Islet of Langerhans (tissue), 1 donor: ENCODE results near the gene NCKAP5L.

ENCODE experiments used
- FAIRE-seq: peaks from one replicate; lab custom pipeline; 2011; peaks lifted over from hg19 to GRCh38; lab: Jason Lieb, UNC

Gene NCKAP5L

GRCh38 chr12:49823350-49823749, 4.9 kb downstream of the NCKAP5L start:
- FAIRE-seq = no peak

- FAIRE-seq = no peak
Measured at GRCh38 chr12:49821373-49822287, 6.6 kb downstream of the NCKAP5L start.

GRCh38 chr12:49819786-49820185, 8.4 kb downstream of the NCKAP5L start:
- no peak for FAIRE-seq

GRCh38 chr12:49818241-49818895, 9.8 kb downstream of the NCKAP5L start:
- no peak for FAIRE-seq

GRCh38 chr12:49813131-49813530, 15.1 kb downstream of the NCKAP5L start:
- no peak for FAIRE-seq

- FAIRE-seq = no peak
Measured at GRCh38 chr12:49811961-49812401, 16.2 kb downstream of the NCKAP5L start.

GRCh38 chr12:49811136-49811535, 17.1 kb downstream of the NCKAP5L start:
- FAIRE-seq = no peak

GRCh38 chr12:49809906-49810389, 18.3 kb downstream of the NCKAP5L start:
- FAIRE-seq = no peak

GRCh38 chr12:49809381-49809905, 18.8 kb downstream of the NCKAP5L start:
- no peak for FAIRE-seq

GRCh38 chr12:49808686-49809380, 19.4 kb downstream of the NCKAP5L start:
- no peak for FAIRE-seq

GRCh38 chr12:49807991-49808580, 20.1 kb downstream of the NCKAP5L start:
- no peak for FAIRE-seq

- no peak for FAIRE-seq
Measured at GRCh38 chr12:49806877-49807276, 21.3 kb downstream of the NCKAP5L start.

GRCh38 chr12:49806321-49806813, 21.8 kb downstream of the NCKAP5L start:
- no peak for FAIRE-seq

GRCh38 chr12:49805409-49805808, 22.8 kb downstream of the NCKAP5L start:
- FAIRE-seq = no peak

- FAIRE-seq = no peak
Measured at GRCh38 chr12:49804821-49805220, 23.4 kb downstream of the NCKAP5L start.

GRCh38 chr12:49803693-49804450, 24.3 kb downstream of the NCKAP5L start:
- FAIRE-seq = no peak

GRCh38 chr12:49801141-49802063, 26.8 kb downstream of the NCKAP5L start:
- no peak for FAIRE-seq

GRCh38 chr12:49800421-49801140, 27.6 kb downstream of the NCKAP5L start:
- FAIRE-seq = no peak

- no peak for FAIRE-seq
Measured at GRCh38 chr12:49798934-49799333, 29.3 kb downstream of the NCKAP5L start.
